Activated CD4-positive, CD25-positive, alpha-beta regulatory T cell treated with anti-CD3 and anti-CD28 coated beads, Interleukin-2, amount 50 U/mL, for 16 hours (primary cell): Measurements from ENCODE around the gene SLC4A3.

ENCODE experiments used
- DNase-seq: peaks from one replicate; pipeline ENCODE4 v3.0.0-alpha.2; 2020; ENCODE audit warnings: low read depth, low spot score

The SLC4A3 gene

DNA sequence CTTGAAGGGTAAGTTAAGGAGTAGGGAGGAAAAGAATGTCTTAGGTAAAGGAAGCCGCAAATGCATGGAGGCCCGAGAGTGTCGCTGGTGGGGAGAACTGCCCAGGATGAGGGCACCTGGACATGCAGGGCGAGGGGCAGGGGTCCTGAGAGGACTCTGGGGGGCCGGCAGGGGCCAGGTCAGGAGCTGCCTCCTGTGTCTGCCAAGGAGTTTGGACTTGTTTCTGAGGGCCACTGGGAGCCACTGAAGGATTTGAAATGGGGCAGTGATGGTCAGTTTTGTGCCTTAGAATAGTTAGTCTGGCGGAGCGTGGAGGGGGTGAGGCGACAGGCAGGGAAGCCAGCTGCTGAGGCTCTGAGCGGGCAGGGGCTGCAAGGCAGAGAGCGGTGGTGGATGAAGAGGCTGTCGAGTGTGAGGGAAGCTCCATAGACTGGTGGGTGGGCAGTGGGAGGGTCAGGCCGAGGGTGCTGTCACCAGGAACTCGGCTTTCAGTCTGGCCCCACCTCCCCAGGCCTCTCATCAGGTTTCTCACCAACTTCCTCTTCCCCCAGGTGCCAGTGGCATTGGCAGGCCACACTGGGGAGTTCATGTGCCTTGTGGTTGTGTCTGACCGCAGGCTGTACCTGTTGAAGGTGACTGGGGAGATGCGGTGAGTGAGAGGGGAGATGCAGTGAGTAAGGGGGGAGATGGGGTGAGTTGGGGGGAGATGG is 14.7 kb upstream of the SLC4A3 start:
- DNase-seq = no peak

- no peak for DNase-seq
Measured at GRCh38 chr2:219613461-219614070, 13.9 kb upstream of the SLC4A3 start.

DNA sequence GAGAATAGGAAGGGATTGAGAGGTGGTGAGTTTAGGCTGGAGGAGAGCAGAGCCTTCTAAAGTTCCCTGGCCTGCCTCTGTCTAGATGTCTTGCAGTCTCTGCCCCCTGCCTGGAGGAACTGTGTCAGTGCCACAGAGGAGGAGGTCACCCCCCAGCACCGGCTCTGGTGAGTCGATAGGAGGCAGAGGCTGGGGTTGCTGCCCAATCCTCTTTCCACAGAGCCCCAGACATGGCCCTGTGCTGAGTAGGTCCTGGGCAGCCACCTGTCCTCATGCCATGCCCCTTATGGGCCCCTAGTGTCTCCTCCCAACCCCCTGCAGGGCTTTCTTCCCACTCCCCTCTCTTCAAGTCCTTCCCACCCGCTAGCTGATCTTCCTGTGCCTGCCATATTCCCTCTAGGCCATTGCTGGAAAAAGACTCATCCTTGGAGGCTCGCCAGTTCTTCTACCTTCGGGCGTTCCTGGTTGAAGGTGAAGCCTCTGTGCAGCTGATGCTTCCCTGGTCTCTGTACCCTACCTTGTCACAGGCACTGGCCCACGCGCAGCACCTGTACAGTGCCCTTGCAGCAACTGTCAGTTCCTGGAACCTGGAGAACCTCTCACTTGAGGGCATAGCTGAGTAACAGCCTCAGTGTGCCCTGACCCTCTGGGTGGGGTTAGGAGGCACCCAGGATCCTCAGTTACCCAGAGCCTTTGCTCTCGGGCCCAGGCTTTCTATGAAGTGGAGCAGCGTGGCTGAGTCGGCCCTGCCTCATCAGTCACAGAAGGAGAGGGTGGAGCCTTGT is 13.2 kb upstream of the SLC4A3 start:
- DNase-seq = no peak

DNA sequence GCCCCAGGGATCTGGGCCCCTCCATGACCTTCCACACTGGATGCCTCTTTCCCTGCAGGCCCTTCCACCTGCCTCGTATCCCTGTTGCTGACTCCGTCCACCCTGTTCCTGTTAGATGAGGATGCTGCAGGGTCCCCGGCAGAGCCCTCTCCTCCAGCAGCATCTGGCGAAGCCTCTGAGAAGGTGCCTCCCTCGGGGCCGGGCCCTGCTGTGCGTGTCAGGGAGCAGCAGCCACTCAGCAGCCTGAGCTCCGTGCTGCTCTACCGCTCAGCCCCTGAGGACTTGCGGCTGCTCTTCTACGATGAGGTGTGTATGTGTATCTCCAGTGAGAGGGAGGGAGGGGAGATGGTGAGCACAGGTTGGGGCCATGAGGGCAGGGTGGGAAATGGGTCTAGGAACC is 12.4 kb upstream of the SLC4A3 start:
- no peak for DNase-seq

DNA sequence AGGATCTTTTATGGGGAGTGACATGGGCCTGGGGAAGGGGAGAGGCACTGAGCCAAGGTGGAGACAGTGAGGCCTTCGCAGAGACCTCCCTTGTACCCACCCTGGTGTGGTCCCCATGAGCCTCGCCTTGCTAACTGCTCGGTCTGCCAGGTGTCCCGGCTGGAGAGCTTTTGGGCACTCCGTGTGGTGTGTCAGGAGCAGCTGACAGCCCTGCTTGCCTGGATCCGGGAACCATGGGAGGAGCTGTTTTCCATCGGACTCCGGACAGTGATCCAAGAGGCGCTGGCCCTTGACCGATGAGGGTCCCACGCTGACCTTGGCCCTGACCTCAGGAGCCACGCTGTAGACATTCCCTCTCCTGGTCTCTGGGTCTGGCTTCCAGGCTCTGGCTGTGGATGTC is 11.5 kb upstream of the SLC4A3 start:
- no peak for DNase-seq

DNA sequence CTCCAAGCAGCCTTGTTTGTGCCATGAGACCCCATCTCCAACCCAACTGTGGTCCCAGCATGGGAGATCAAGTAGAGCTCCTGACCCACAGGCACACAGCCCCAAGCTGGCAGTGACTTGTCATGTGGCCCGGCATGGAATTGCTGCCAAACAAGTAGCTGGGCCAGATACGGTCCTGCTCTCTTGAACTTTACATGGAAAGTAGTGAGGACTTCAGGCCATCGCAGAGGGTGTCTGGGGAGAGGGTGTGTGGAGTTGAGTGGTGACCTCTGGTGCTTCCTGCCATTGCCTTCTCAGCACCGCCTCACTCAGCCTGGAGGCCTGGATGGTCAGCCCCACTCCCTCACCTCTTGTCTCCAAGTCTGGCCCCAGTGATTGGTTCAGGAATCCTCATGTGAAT is 10.9 kb upstream of the SLC4A3 start:
- no peak for DNase-seq

- DNase-seq = no peak
Measured at GRCh38 chr2:219618733-219619122, 8.7 kb upstream of the SLC4A3 start.

DNA sequence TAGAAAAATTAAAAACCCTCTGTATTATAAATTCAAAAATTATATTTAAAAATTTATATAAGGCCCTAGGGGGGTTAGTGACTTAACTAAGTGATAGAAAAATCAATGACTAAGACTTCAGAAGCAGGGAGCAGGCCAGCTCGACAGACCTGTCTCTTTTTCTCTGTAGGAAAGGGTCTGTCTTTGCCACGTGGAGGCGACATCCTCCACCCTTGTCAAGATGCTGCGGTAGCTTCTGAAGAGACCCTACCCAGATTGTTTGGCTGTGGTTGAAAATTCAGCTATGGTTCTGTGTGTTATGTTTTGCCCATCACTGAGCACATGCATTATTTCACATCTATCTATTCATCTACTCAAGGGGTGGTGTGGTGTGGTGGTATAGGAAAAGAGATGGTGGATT is 8.2 kb upstream of the SLC4A3 start:
- no peak for DNase-seq

DNA sequence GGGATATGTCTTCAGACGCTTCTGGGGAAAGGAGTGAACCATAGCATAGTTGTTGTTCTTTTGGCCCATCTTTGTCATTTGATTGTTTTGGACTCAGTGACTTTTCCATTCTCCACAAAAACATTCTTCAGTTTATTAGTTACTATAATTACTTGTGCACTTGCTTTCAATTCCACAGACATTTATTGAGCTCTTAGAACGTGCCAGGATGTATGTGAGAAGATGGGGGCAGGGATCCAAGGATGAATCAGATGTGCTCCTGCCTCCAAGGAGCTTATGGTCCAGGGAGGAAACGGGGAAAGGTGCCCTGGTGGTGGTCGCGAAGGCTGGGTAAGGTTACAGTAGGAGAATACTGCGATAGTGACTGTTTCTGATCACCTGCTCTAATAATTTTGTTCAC is 6.9 kb upstream of the SLC4A3 start:
- DNase-seq = no peak

- DNase-seq = no peak
Measured at GRCh38 chr2:219621935-219622334, 5.5 kb upstream of the SLC4A3 start.

GRCh38 chr2:219622472-219622871 is 5.0 kb upstream of the SLC4A3 start:
- no peak for DNase-seq

DNA sequence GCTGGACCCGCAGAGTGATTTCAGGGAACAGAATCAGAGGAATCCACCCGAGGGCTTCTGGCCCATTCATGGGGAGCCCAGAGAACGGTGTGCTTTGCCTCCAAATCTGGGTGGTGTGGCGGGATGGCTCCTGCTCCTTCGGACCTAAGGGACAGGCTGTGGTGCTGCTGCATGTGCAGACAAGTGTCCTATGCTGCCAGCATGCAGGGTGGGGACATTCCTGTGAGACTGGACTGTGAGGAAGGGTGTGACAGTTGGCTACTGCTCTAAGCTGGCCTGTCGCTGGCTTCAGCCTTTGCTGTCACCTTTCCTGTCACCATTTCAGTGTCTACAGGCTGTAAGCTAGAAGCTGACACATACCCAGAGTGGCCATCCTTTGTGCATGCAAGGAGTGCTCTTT is 2.9 kb upstream of the SLC4A3 start:
- no peak for DNase-seq

DNA sequence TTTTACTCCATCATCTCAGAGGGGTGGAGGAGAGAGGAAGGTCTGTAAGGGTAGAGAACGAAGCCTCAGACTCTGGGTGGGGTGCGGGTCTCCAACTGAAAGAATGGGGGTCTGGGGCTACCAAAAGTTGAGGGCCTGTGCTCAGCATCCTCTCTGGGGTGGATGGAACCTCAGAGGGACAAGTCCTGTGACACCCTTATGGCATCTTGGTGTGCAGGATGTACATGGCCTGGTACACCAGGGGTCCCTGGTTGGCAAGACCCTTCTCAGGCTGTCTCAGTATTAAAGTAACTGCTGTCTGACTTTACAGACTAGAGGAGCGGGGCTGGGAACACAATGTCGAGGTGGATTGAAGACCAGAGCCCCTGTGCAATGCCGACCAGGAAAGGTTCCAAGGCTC is 2.3 kb upstream of the SLC4A3 start:
- no peak for DNase-seq

GRCh38 chr2:219626540-219626939 is 890 bp upstream of the SLC4A3 start:
- DNase-seq = no peak

- DNase-seq = no peak
Measured at GRCh38 chr2:219628235-219628985, 980 bp downstream of the SLC4A3 start.

GRCh38 chr2:219628986-219629901 is 1.8 kb downstream of the SLC4A3 start:
- no peak for DNase-seq

DNA sequence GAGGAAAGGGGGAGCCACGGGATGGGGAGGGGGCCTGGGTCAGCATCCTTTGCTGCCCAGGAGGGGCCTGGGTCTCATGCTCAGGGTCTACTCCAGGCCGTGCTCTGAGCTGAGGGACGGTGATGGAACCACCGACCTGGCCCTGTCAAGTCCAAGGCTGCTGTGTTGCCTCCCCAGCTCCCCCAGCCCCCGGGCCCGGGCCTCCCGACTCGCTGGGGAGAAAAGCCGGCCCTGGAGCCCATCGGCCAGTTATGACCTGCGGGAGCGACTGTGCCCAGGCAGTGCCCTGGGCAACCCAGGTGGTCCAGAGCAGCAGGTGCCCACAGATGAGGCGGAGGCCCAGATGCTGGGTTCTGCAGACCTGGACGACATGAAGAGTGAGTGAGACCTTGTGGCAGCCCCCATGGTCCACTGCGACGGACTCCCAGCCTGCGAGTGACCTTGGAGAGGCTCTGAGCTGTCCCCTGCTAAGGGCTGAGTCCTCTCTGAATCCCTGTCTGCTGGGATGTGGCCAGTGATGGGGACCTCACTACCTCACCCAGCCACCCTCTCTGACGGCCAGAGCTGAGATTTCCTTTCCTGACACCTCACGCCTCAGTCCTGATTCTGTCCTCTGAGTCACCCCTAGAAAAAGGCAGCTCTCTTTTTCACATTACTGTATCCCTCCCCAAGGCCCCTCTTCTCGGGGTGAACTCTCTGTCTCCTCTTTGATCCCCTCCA is 2.7 kb downstream of the SLC4A3 start:
- no peak for DNase-seq

- DNase-seq = no peak
Measured at GRCh38 chr2:219630770-219631405, 3.5 kb downstream of the SLC4A3 start.

DNA sequence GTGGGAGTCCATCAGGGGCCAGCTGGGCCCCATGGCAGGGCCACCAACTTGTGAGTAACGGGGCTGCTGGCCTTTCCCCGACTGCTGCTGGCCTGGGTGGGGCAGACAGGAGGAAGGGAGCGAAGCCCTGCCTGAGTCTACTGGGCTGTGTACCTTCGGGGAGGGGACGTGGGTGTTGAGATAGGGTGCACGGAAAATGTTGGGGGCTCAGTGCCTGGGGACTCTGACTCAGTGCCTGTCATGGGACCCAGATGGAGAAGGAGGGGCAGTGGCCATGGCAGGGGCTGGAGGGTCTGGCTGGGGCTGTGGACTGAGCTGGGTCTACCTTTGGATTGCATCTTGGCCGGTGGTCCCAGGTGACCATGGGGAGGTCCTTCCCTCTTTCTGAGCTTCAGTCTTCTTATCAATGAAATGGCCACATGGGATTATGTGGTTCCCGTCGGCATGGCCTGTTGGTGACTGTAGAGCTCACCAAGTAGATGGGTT is 4.0 kb downstream of the SLC4A3 start:
- DNase-seq = no peak
